HEK293 (cell line): ENCODE measurements around the gene STK40.
A peak's percentile ranks its signal among the peaks of the same experiment; 100 is the strongest.

Experiments used
- KLF10 ChIP-seq: fragments of 450-650 bp; IDR thresholded peaks from 2 replicates; pipeline ENCODE4 v1.5.1; 2018; ENCODE audit warnings: missing biosample characterization, mild to moderate bottlenecking, missing genetic modification characterization
- KLF16 ChIP-seq: fragments of 450-650 bp; formaldehyde crosslinking; IDR thresholded peaks from 2 replicates; pipeline ENCODE4 v1.5.1; 2017; ENCODE audit warnings: missing biosample characterization, missing genetic modification characterization
- KLF8 ChIP-seq: fragments of 450-650 bp; formaldehyde crosslinking; IDR thresholded peaks from 2 replicates; pipeline ENCODE4 v1.5.1; 2016; ENCODE audit warnings: missing biosample characterization, missing genetic modification characterization
- RBAK ChIP-seq: fragments of 450-650 bp; formaldehyde crosslinking; IDR thresholded peaks from 2 replicates; pipeline ENCODE4 v1.5.1; 2016; ENCODE audit warnings: missing biosample characterization, missing genetic modification characterization
- SALL2 ChIP-seq: fragments of 450-650 bp; formaldehyde crosslinking; IDR thresholded peaks from 2 replicates; pipeline ENCODE4 v1.5.0; 2017; ENCODE audit warnings: missing biosample characterization, mild to moderate bottlenecking, missing genetic modification characterization, borderline replicate concordance
- SCRT1 ChIP-seq: fragments of 450-650 bp; formaldehyde crosslinking; IDR thresholded peaks from 2 replicates; pipeline ENCODE4 v1.5.1; 2016; ENCODE audit warnings: missing biosample characterization, missing genetic modification characterization, borderline replicate concordance
- TRIM28 ChIP-seq: IDR thresholded peaks from 2 replicates; pipeline ENCODE4 v1.6.1; 2011; ENCODE audit warnings: low read length, control low read depth, borderline replicate concordance
- ZBTB1 ChIP-seq: fragments of 450-650 bp; formaldehyde crosslinking; IDR thresholded peaks from 2 replicates; pipeline ENCODE4 v1.5.1; 2016; ENCODE audit warnings: missing biosample characterization, missing genetic modification characterization
- ZBTB49 ChIP-seq: fragments of 450-650 bp; formaldehyde crosslinking; IDR thresholded peaks from 2 replicates; pipeline ENCODE4 v1.5.1; 2016; ENCODE audit warnings: missing biosample characterization, missing genetic modification characterization, low read depth
- ZFP3 ChIP-seq: fragments of 450-650 bp; formaldehyde crosslinking; IDR thresholded peaks from 2 replicates; pipeline ENCODE4 v1.5.1; 2016; ENCODE audit warnings: low read depth, missing biosample characterization, missing genetic modification characterization
- ZFP37 ChIP-seq: fragments of 450-650 bp; formaldehyde crosslinking; IDR thresholded peaks from 2 replicates; pipeline ENCODE4 v1.5.1; 2016; ENCODE audit warnings: missing biosample characterization, missing genetic modification characterization
- ZNF121 ChIP-seq: fragments of 450-650 bp; formaldehyde crosslinking; IDR thresholded peaks from 2 replicates; pipeline ENCODE4 v1.5.1; 2016; ENCODE audit warnings: missing biosample characterization, missing genetic modification characterization
- ZNF169 ChIP-seq: fragments of 450-650 bp; formaldehyde crosslinking; IDR thresholded peaks from 2 replicates; pipeline ENCODE4 v1.5.1; 2016; ENCODE audit warnings: missing biosample characterization, missing genetic modification characterization
- ZNF184 ChIP-seq: fragments of 450-650 bp; IDR thresholded peaks from 2 replicates; pipeline ENCODE4 v1.5.1; 2018; ENCODE audit warnings: missing biosample characterization, mild to moderate bottlenecking, missing genetic modification characterization
- ZNF211 ChIP-seq: fragments of 450-650 bp; formaldehyde crosslinking; IDR thresholded peaks from 2 replicates; pipeline ENCODE4 v1.5.1; 2016; ENCODE audit warnings: low read depth, missing biosample characterization, missing genetic modification characterization
- ZNF23 ChIP-seq: fragments of 450-650 bp; formaldehyde crosslinking; IDR thresholded peaks from 2 replicates; pipeline ENCODE4 v1.5.1; 2016; ENCODE audit warnings: missing biosample characterization, missing genetic modification characterization, borderline replicate concordance
- ZNF239 ChIP-seq: fragments of 450-650 bp; formaldehyde crosslinking; IDR thresholded peaks from 2 replicates; pipeline ENCODE4 v1.5.1; 2016; ENCODE audit warnings: missing biosample characterization, missing genetic modification characterization
- ZNF24 ChIP-seq: fragments of 450-650 bp; formaldehyde crosslinking; IDR thresholded peaks from 2 replicates; pipeline ENCODE4 v1.5.1; 2016; ENCODE audit warnings: missing biosample characterization, missing genetic modification characterization
- ZNF354C ChIP-seq: fragments of 450-650 bp; formaldehyde crosslinking; IDR thresholded peaks from 2 replicates; pipeline ENCODE4 v1.5.1; 2016; ENCODE audit warnings: missing biosample characterization, missing genetic modification characterization, low read depth, borderline replicate concordance
- ZNF426 ChIP-seq: fragments of 450-650 bp; formaldehyde crosslinking; IDR thresholded peaks from 2 replicates; pipeline ENCODE4 v1.5.1; 2017; ENCODE audit warnings: missing biosample characterization, missing genetic modification characterization, mild to moderate bottlenecking, inconsistent platforms, moderate library complexity
- ZNF521 ChIP-seq: fragments of 450-650 bp; formaldehyde crosslinking; IDR thresholded peaks from 2 replicates; pipeline ENCODE4 v1.5.1; 2017; ENCODE audit warnings: missing biosample characterization, mild to moderate bottlenecking, missing genetic modification characterization
- ZNF529 ChIP-seq: fragments of 450-650 bp; formaldehyde crosslinking; IDR thresholded peaks from 2 replicates; pipeline ENCODE4 v1.5.1; 2017; ENCODE audit warnings: missing genetic modification characterization, missing biosample characterization; ENCODE audit not compliant: insufficient replicate concordance
- ZNF600 ChIP-seq: fragments of 450-650 bp; formaldehyde crosslinking; IDR thresholded peaks from 2 replicates; pipeline ENCODE4 v1.5.1; 2016; ENCODE audit warnings: missing biosample characterization, missing genetic modification characterization
- ZNF623 ChIP-seq: fragments of 450-650 bp; formaldehyde crosslinking; IDR thresholded peaks from 2 replicates; pipeline ENCODE4 v1.5.1; 2016; ENCODE audit warnings: missing biosample characterization, missing genetic modification characterization
- ZNF626 ChIP-seq: fragments of 450-650 bp; sonication (Bioruptor Pico); formaldehyde crosslinking; IDR thresholded peaks from 2 replicates; pipeline ENCODE4 v1.5.1; 2018; ENCODE audit warnings: missing biosample characterization, missing genetic modification characterization, inconsistent platforms
- ZNF791 ChIP-seq: fragments of 450-650 bp; formaldehyde crosslinking; IDR thresholded peaks from 2 replicates; pipeline ENCODE4 v1.5.1; 2016; ENCODE audit warnings: missing biosample characterization, missing genetic modification characterization
- TF ChIP-seq, protein P1 (sequence below): fragments of 450-650 bp; IDR thresholded peaks from 2 replicates; pipeline ENCODE4 v1.5.1; 2018; ENCODE audit warnings: missing biosample characterization, mild to moderate bottlenecking, missing genetic modification characterization
- TF ChIP-seq, protein P2 (sequence below): fragments of 450-650 bp; formaldehyde crosslinking; IDR thresholded peaks from 2 replicates; pipeline ENCODE4 v1.5.1; 2016; ENCODE audit warnings: missing biosample characterization, missing genetic modification characterization
- TF ChIP-seq, protein P3 (sequence below): fragments of 450-650 bp; formaldehyde crosslinking; IDR thresholded peaks from 2 replicates; pipeline ENCODE4 v1.5.1; 2017; ENCODE audit warnings: missing biosample characterization, missing genetic modification characterization
- TF ChIP-seq, protein P4 (sequence below): fragments of 450-650 bp; formaldehyde crosslinking; IDR thresholded peaks from 2 replicates; pipeline ENCODE4 v1.5.1; 2016; ENCODE audit warnings: missing biosample characterization, missing genetic modification characterization

Gene STK40

GRCh38 chr1:36386265-36387140, 779 bp upstream of the STK40 start (continued):
- TF ChIP-seq, protein P1, sequence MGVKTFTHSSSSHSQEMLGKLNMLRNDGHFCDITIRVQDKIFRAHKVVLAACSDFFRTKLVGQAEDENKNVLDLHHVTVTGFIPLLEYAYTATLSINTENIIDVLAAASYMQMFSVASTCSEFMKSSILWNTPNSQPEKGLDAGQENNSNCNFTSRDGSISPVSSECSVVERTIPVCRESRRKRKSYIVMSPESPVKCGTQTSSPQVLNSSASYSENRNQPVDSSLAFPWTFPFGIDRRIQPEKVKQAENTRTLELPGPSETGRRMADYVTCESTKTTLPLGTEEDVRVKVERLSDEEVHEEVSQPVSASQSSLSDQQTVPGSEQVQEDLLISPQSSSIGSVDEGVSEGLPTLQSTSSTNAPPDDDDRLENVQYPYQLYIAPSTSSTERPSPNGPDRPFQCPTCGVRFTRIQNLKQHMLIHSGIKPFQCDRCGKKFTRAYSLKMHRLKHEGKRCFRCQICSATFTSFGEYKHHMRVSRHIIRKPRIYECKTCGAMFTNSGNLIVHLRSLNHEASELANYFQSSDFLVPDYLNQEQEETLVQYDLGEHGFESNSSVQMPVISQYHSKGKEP (tag by site-specific recombination) = peak; percentile 94
- TF ChIP-seq ZNF24 (tag by site-specific recombination) (peak; percentile 91), ZNF184 (tag by site-specific recombination) (peak; percentile 73), KLF16 (tag by site-specific recombination) (peak; percentile 94), ZNF239 (tag by site-specific recombination) (no peak), KLF8 (peak; percentile 92), ZNF354C (tag by site-specific recombination) (no peak), ZNF600 (tag by site-specific recombination) (peak; percentile 60), TRIM28 (peak; percentile 92; the same call in 1 of the 2 replicates), ZNF626 (tag by site-specific recombination) (no peak), ZFP3 (tag by site-specific recombination) (no peak), ZNF623 (tag by site-specific recombination) (peak; percentile 25; the same call in 1 of the 2 replicates), ZNF121 (no peak), ZNF791 (tag by site-specific recombination) (no peak), ZNF426 (no peak), SCRT1 (tag by site-specific recombination) (no peak), ZFP37 (0 out of 2 replicates have a peak, but pooled peaks have one; percentile 67), ZBTB49 (no peak), KLF10 (tag by site-specific recombination) (peak; percentile 94), ZBTB1 (no peak), SALL2 (tag by site-specific recombination) (no peak), ZNF23 (tag by site-specific recombination) (no peak), ZNF169 (tag by site-specific recombination) (no peak), ZNF521 (no peak), RBAK (tag by site-specific recombination) (no peak), ZNF211 (tag by site-specific recombination) (no peak), ZNF529 (no peak)
- TF ChIP-seq, protein P2, sequence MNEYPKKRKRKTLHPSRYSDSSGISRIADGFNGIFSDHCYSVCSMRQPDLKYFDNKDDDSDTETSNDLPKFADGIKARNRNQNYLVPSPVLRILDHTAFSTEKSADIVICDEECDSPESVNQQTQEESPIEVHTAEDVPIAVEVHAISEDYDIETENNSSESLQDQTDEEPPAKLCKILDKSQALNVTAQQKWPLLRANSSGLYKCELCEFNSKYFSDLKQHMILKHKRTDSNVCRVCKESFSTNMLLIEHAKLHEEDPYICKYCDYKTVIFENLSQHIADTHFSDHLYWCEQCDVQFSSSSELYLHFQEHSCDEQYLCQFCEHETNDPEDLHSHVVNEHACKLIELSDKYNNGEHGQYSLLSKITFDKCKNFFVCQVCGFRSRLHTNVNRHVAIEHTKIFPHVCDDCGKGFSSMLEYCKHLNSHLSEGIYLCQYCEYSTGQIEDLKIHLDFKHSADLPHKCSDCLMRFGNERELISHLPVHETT = peak; percentile 80
- TF ChIP-seq, protein P3, sequence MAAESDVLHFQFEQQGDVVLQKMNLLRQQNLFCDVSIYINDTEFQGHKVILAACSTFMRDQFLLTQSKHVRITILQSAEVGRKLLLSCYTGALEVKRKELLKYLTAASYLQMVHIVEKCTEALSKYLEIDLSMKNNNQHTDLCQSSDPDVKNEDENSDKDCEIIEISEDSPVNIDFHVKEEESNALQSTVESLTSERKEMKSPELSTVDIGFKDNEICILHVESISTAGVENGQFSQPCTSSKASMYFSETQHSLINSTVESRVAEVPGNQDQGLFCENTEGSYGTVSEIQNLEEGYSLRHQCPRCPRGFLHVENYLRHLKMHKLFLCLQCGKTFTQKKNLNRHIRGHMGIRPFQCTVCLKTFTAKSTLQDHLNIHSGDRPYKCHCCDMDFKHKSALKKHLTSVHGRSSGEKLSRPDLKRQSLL = no peak
- TF ChIP-seq, protein P4, sequence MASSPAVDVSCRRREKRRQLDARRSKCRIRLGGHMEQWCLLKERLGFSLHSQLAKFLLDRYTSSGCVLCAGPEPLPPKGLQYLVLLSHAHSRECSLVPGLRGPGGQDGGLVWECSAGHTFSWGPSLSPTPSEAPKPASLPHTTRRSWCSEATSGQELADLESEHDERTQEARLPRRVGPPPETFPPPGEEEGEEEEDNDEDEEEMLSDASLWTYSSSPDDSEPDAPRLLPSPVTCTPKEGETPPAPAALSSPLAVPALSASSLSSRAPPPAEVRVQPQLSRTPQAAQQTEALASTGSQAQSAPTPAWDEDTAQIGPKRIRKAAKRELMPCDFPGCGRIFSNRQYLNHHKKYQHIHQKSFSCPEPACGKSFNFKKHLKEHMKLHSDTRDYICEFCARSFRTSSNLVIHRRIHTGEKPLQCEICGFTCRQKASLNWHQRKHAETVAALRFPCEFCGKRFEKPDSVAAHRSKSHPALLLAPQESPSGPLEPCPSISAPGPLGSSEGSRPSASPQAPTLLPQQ (tag by site-specific recombination) = peak; percentile 98
